Uterus (tissue), 4 donors: Measurements from ENCODE around the gene PDLIM4. TPM values are rescaled to one million over a fixed set of nuclear protein-coding genes. Genes with fewer than 3 reads are reported as not detected.

Experiments
- DNase-seq, 2 donors: peaks; one replicate each; pipeline ENCODE4 v3.0.0-alpha.2; 2019 to 2020
- H3K27ac ChIP-seq, 2 donors: fragments of 200-600 bp; sonication (generic); 1 replicate in 1 of 2; 2 replicates in 1 of 2; pipeline ENCODE4 v1.5.1; 2016 to 2018
- H3K27me3 ChIP-seq, 2 donors: fragments of 200-600 bp; sonication (generic); one replicate each; pipeline ENCODE4 v1.5.1; 2018 to 2019; ENCODE audit warnings: control low read depth in 1 of 2
- H3K36me3 ChIP-seq, 2 donors: fragments of 200-600 bp; sonication (generic); one replicate each; pipeline ENCODE4 v1.5.1; 2019; ENCODE audit warnings: control low read depth in 1 of 2
- H3K4me1 ChIP-seq, 2 donors: fragments of 200-600 bp; sonication (generic); one replicate each; pipeline ENCODE4 v1.5.1; 2018 to 2019; ENCODE audit warnings: control low read depth in 1 of 2
- H3K4me3 ChIP-seq, 2 donors: fragments of 200-600 bp; sonication (generic); 1 replicate in 1 of 2; 2 replicates in 1 of 2; pipeline ENCODE4 v1.5.1; 2018 to 2019; ENCODE audit warnings: mild to moderate bottlenecking in 1 of 2
- H3K9me3 ChIP-seq, 2 donors: fragments of 200-600 bp; sonication (generic); one replicate each; pipeline ENCODE4 v1.5.1; 2019; ENCODE audit warnings: control low read depth in 1 of 2
- CTCF ChIP-seq, 4 experiments: fragments of 200-600 bp in 2 of 4; fragments of 450-650 bp in 2 of 4; sonication (generic) in 2 of 4; IDR thresholded peaks; one replicate each; pipeline ENCODE4 v1.5.1; 2016 to 2019; ENCODE audit warnings: antibody characterized with exemption in 4 of 4, mild to moderate bottlenecking in 2 of 4, moderate library complexity in 1 of 4
- POLR2A ChIP-seq, 2 donors: fragments of 450-650 bp; IDR thresholded peaks; one replicate each; pipeline ENCODE4 v1.6.1; 2016; ENCODE audit warnings: antibody characterized with exemption in 2 of 2, mild to moderate bottlenecking in 1 of 2, moderate library complexity in 1 of 2
- intact Hi-C: fragments of 100-400 bp; cut with DNase I; formaldehyde crosslinking; loops from one replicate; pipeline ENCODE4 v1.15.1; 2023; ENCODE audit warnings: low total_unique reads
- total RNA-seq, 4 donors: library from RNA; depleted of rRNA in 3 of 4; stranded (reverse); fragments of >200 nt in 3 of 4; gene quantifications; one replicate each; pipeline versions ENCODE4 v1.1.0 to v1.2.4, GENCODE V29; 2014 to 2023
- donor health status: DM: yes; HTN: yes; CAD: no.

PDLIM4 gene
- total RNA-seq, 4 donors from 2014 or later, result 14.1 to 148 (median 45.3) TPM

- H3K9me3 ChIP-seq, result no peaks in the 10 kb centered on the region
- TF ChIP-seq POLR2A (IDR thresholded peaks at IDR 0.05) (no peak), CTCF (IDR thresholded peaks at IDR 0.05) (no peak)
- H3K4me1 ChIP-seq, result no peaks in the 10 kb centered on the region
- H3K27ac ChIP-seq, result no peak overlapping the region
- no peaks in the 10 kb centered on the region for H3K27me3 ChIP-seq
- H3K4me3 ChIP-seq, result no peak overlapping the region
- no peak for DNase-seq
- no peaks in the 10 kb centered on the region for H3K36me3 ChIP-seq
- intact Hi-C loops, result no loop called here
Measured at GRCh38 chr5:132277256-132277655, 19.8 kb downstream of the PDLIM4 start.

DNA sequence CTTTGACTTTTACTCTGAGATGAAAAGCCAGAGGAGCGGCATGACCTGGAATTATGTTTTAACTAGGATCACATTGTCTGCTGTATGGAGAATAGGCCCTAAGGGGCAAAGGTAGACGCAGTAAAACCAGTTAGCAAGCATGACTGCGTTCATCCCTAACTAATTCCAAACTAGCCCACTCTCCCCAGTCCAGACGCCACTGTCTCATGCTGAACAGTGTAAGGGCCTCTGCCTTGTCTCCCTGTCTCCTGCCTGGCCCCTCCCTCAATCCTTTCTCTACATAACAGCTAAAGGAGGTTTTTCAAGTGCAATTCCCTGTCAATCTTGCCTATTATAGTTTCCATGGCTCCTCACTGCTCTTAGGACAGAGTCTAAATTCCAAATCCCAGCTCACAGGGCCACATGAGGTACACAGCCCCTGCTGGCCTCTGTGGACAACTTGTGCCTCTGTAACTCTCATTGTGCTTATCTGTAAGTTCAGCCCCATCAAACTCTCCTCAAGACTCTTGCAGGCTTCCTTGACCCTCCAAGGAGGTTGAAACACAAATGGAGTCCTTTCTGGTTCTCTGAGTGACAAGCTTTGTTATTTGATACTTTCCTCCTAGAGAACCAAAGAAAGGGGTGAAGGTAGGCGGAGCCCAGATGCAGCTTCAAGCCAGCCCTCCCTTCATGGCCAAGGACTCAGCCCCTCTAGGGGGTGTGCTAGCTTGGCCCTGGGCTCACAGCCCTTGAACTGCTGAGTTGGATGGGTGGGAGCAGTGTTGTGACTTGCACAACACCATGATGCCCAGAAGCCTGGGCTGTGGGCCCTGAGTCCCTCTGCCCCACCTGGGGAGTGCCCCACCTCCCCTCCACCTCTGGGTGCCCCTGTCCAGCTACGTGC lies 20.7 kb downstream of the PDLIM4 start:
- no peak for TF ChIP-seq POLR2A (IDR thresholded peaks at IDR 0.05)
- TF ChIP-seq CTCF (IDR thresholded peaks at IDR 0.05), result no peak
- Histone ChIP-seq H3K27ac (no peak overlapping the region), H3K4me3 (no peak overlapping the region), H3K9me3 (no peaks in the 10 kb centered on the region), H3K27me3 (no peaks in the 10 kb centered on the region), H3K4me1 (no peaks in the 10 kb centered on the region), H3K36me3 (no peaks in the 10 kb centered on the region)
- peak in 1 of 2 donors; percentile 10 for DNase-seq
- intact Hi-C loops, result no loop called here

GRCh38 chr5:132279801-132280200 lies 22.3 kb downstream of the PDLIM4 start:
- no peaks in the 10 kb centered on the region for H3K36me3 ChIP-seq
- no peak overlapping the region for H3K27ac ChIP-seq
- H3K9me3 ChIP-seq, result no peaks in the 10 kb centered on the region
- no peaks in the 10 kb centered on the region for H3K27me3 ChIP-seq
- no peak overlapping the region for H3K4me3 ChIP-seq
- TF ChIP-seq CTCF (IDR thresholded peaks at IDR 0.05), result no peak
- no peak for TF ChIP-seq POLR2A (IDR thresholded peaks at IDR 0.05)
- no peaks in the 10 kb centered on the region for H3K4me1 ChIP-seq
- no peak for DNase-seq
- intact Hi-C loops, result no loop called here

DNA sequence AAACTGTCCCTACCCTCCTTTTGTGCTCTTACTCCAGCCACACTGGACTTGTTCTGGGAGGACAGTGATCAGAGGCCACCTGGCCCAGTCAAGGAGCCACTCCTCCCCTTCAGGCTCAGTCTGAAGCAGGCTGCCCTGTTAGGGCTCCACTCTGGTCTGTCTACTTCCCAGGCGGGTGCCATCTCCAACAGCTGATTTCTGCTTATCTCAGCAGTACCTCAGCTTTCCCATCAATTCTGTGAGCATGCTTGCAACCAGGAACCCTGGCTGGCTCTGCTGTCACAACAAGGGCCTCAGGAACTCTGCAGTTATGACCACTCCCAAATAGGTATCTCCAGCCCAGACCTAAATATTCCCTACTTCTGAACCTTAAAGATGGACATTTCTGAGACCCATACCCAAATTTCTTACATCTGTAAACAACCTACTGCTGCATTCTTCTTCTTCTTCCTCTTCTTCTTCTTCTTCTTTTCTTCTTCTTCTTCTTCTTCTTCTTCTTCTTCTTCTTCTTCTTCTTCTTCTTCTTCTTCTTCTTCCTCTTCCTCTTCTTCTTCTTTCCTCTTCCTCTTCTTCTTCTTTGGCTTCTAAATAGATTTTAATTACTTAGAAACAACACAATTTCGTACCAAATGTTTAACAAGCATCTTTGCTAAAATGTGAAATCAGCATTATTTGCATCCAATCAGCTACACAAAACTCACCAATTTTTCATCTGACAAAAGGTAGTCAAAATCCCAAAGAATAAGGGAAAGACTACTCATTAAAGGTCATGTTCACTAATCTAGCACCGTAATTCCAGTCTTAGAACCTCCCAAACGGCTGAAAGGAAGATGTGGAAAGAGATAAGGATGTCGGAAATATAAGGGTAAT lies 23.1 kb downstream of the PDLIM4 start:
- Histone ChIP-seq H3K9me3 (no peaks in the 10 kb centered on the region), H3K36me3 (no peaks in the 10 kb centered on the region), H3K4me1 (no peaks in the 10 kb centered on the region), H3K27me3 (no peaks in the 10 kb centered on the region), H3K4me3 (no peak overlapping the region), H3K27ac (no peak overlapping the region)
- no peak for DNase-seq
- intact Hi-C loops, result no loop called here
- TF ChIP-seq POLR2A (IDR thresholded peaks at IDR 0.05), result no peak
- TF ChIP-seq CTCF (IDR thresholded peaks at IDR 0.05), result no peak
